Ectodermal cell (in vitro differentiated cells): ENCODE data around the gene TRIO.

Experiments
- H3K27ac ChIP-seq: 2 replicates; pipeline ENCODE4 v1.7.0; 2013; ENCODE audit warnings: mild to moderate bottlenecking, low read depth, low read length; ENCODE audit not compliant: insufficient read depth, poor library complexity, severe bottlenecking
- H3K27me3 ChIP-seq: 2 replicates; pipeline ENCODE4 v1.7.0; 2013; ENCODE audit warnings: mild to moderate bottlenecking, low read length; ENCODE audit not compliant: insufficient read depth, control insufficient read depth, poor library complexity, severe bottlenecking
- H3K36me3 ChIP-seq: one replicate; pipeline ENCODE4 v1.7.0; 2013; ENCODE audit warnings: low read length; ENCODE audit not compliant: control insufficient read depth, insufficient read depth
- H3K4me1 ChIP-seq: one replicate; pipeline ENCODE4 v1.7.0; 2013; ENCODE audit warnings: low read length; ENCODE audit not compliant: control insufficient read depth, insufficient read depth
- H3K4me3 ChIP-seq: 2 replicates; pipeline ENCODE4 v1.7.0; 2013; ENCODE audit warnings: low read depth, low read length, control low read depth; ENCODE audit not compliant: insufficient read depth
- H3K9me3 ChIP-seq: 2 replicates; pipeline ENCODE4 v1.7.0; 2013; ENCODE audit warnings: mild to moderate bottlenecking, low read length, moderate library complexity; ENCODE audit not compliant: control insufficient read depth
- WGBS, 2 experiments: methylation state at CpG; one replicate each; pipeline ENCODE4 v1.1.7; 2013; ENCODE audit warnings: missing lambda C conversion rate in 2 of 2; 5-methylcytosine and 5-hydroxymethylcytosine counted together

Gene TRIO

DNA sequence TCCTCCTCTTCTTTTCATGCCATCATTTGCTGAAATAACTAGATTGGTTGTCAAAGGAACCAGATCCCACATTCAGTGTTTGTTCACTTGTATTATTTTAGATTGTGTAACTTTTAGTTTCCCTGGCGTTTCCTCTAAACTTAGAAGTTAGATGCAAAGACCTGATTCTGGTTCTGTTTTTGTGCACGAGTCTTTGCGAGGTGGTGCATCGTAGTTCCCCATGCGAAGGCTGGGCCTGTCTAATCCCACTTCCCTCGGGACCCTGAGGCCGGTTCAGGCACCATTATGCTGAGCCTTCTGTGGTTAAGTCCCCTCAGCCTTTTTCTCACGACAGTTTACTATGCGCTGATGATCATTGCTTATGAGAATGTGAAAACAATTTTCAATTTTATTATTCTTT lies 219.3 kb downstream of the TRIO start:
- H3K36me3 ChIP-seq: peaks cover 29% of the 10 kb centered on the region
- H3K4me1 ChIP-seq: peaks cover 6% of the 10 kb centered on the region
- no peaks in the 10 kb centered on the region for H3K27me3 ChIP-seq
- 89 to 96% methylated on average over 7 to 9 of the region's 9 CpGs for WGBS, 2 experiments
- H3K4me3 ChIP-seq: no peak overlapping the region
- H3K27ac ChIP-seq: no peak overlapping the region
- H3K9me3 ChIP-seq: no peaks in the 10 kb centered on the region

DNA sequence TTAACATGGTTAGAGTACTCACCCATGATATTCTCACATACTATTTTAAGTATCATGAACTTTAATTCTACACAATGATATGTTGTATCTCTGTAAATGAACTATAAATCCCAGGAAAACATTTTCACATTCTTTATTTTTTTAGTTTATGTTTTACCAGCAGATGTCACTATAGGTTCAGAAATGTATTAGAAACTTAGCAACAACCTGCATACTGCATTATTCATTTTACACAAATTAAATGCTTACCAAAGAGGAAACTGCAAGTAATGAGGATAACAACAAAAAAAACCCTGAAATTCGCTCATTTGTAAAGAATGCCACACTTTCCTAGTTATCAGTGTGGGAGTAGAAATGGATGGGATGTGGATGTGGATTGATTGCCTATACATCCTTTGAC lies 221.0 kb downstream of the TRIO start:
- Histone ChIP-seq H3K4me1 (no peaks in the 10 kb centered on the region), H3K27ac (no peak overlapping the region)
- 93% methylated on average over 1 of the region's 1 CpG; no CpG with 5 or more reads in 1 of the 2 experiments for WGBS, 2 experiments

GRCh38 chr5:14364576-14365472 lies 221.7 kb downstream of the TRIO start:
- H3K27me3 ChIP-seq: no peaks in the 10 kb centered on the region
- H3K9me3 ChIP-seq: no peaks in the 10 kb centered on the region
- no peak overlapping the region for H3K27ac ChIP-seq
- H3K4me1 ChIP-seq: no peaks in the 10 kb centered on the region
- 78 to 79% methylated on average over 12 of the region's 12 CpGs for WGBS, 2 experiments
- H3K36me3 ChIP-seq: peaks cover 37% of the 10 kb centered on the region
- H3K4me3 ChIP-seq: no peak overlapping the region

More for the DNA sequence above, 221.0 kb downstream of the TRIO start:
- Histone ChIP-seq H3K4me3 (no peak overlapping the region), H3K9me3 (no peaks in the 10 kb centered on the region), H3K27me3 (no peaks in the 10 kb centered on the region), H3K36me3 (peaks cover 34% of the 10 kb centered on the region)

GRCh38 chr5:14365831-14366430 lies 222.8 kb downstream of the TRIO start:
- Histone ChIP-seq H3K9me3 (no peaks in the 10 kb centered on the region), H3K27ac (no peak overlapping the region), H3K27me3 (no peaks in the 10 kb centered on the region), H3K36me3 (peaks cover 33% of the 10 kb centered on the region), H3K4me3 (no peak overlapping the region), H3K4me1 (no peaks in the 10 kb centered on the region)
- 100% methylated on average over 1 to 2 of the region's 2 CpGs for WGBS, 2 experiments

DNA sequence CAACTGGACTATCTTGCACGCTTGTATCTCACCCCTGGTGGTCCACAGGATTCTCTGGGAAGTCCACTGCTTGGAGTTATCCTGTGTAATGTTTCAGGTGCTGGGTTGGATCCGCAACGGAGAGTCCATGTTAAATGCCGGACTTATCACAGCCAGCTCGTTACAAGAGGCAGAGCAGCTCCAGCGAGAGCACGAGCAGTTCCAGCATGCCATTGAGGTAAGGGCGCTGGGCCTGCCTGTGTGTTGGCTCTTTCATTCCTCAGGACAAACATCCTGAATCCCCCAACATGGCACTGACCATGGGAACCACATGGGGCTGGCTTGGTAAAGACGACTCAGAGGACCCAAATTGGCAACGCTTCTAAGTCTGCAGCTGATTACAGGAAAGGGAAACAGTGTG lies 223.6 kb downstream of the TRIO start:
- H3K4me3 ChIP-seq: no peak overlapping the region
- WGBS, 2 experiments: 96 to 97% methylated on average over 10 of the region's 10 CpGs
- H3K36me3 ChIP-seq: peaks cover 33% of the 10 kb centered on the region
- no peaks in the 10 kb centered on the region for H3K9me3 ChIP-seq
- no peaks in the 10 kb centered on the region for H3K27me3 ChIP-seq
- H3K27ac ChIP-seq: no peak overlapping the region
- H3K4me1 ChIP-seq: no peaks in the 10 kb centered on the region

DNA sequence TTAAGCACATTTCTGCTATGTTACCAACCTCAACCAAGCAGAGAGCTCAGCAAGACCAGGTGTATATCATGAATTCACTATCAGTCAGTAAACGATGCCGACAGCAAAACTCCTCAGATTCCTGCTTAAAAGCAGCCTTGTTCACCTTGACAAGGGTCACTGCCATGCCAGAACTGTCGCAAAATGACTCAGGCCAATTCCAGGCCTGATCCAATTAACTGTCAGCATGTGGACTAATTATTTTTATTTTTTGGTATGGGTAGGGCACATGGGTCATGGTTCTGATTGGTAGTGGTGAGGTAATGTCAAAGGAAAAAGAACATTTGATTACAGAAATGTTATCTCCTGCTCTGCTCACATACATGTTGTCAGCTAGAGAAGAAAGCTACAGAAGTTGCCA lies 224.2 kb downstream of the TRIO start:
- Histone ChIP-seq H3K4me3 (no peak overlapping the region), H3K9me3 (no peaks in the 10 kb centered on the region), H3K27me3 (no peaks in the 10 kb centered on the region), H3K36me3 (peaks cover 30% of the 10 kb centered on the region), H3K27ac (no peak overlapping the region), H3K4me1 (no peaks in the 10 kb centered on the region)
- WGBS, 2 experiments: 94% methylated on average over 3 of the region's 3 CpGs

DNA sequence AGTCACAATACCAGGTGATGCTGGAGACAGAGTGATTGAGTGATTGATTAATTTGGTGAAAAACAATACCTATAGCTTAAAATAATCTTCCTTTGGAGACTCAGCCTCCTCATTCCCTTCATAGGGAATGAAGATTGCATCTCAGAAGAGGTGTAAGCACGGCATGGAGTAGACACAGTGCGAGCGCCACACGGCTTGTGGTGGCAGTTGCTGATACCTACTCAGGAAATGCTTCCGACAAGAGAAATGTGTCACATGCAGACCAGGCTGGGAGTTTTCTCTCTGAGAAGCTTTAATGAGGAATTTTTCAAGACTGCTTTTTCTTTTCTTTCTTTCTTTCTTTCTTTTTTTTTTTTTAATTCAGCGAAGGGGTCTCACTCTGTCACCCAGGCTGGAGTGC lies 226.6 kb downstream of the TRIO start:
- Histone ChIP-seq H3K9me3 (no peaks in the 10 kb centered on the region), H3K4me1 (peaks cover 4% of the 10 kb centered on the region), H3K36me3 (peaks cover 29% of the 10 kb centered on the region), H3K27ac (no peak overlapping the region), H3K27me3 (no peaks in the 10 kb centered on the region), H3K4me3 (no peak overlapping the region)
- 90 to 96% methylated on average over 6 of the region's 6 CpGs for WGBS, 2 experiments

- peaks cover 26% of the 10 kb centered on the region for H3K36me3 ChIP-seq
- H3K27ac ChIP-seq: no peak overlapping the region
- H3K4me1 ChIP-seq: peaks cover 4% of the 10 kb centered on the region
- WGBS, 2 experiments: 95 to 97% methylated on average over 3 to 5 of the region's 5 CpGs
- H3K4me3 ChIP-seq: no peak overlapping the region
- H3K9me3 ChIP-seq: no peaks in the 10 kb centered on the region
- no peaks in the 10 kb centered on the region for H3K27me3 ChIP-seq
Measured at GRCh38 chr5:14370386-14370785, 227.2 kb downstream of the TRIO start.

GRCh38 chr5:14373685-14374084 lies 230.5 kb downstream of the TRIO start:
- no peak overlapping the region for H3K27ac ChIP-seq
- H3K9me3 ChIP-seq: no peaks in the 10 kb centered on the region
- no peak overlapping the region for H3K4me3 ChIP-seq
- 91 to 94% methylated on average over 6 of the region's 6 CpGs for WGBS, 2 experiments
- H3K36me3 ChIP-seq: peaks cover 27% of the 10 kb centered on the region
- no peaks in the 10 kb centered on the region for H3K27me3 ChIP-seq
- H3K4me1 ChIP-seq: peaks cover 4% of the 10 kb centered on the region

DNA sequence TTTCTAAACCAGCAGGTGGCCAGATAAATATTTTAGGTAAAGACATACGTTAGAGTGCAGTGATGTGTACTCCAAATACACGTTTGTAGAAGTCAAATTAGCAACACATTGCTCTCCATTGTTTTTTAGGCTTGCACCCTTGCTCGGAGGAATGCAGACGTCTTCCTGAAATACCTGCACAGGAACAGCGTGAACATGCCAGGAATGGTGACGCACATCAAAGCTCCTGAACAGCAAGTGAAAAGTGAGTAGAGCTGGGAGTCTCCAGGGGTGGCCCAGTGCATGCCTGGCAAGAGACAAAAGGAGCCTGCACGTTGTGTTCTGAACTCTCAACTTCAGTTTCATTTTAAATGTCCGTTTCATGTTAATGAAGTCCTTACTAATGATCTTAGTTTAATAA lies 231.0 kb downstream of the TRIO start:
- Histone ChIP-seq H3K4me3 (no peak overlapping the region), H3K27me3 (no peaks in the 10 kb centered on the region), H3K36me3 (peaks cover 27% of the 10 kb centered on the region), H3K9me3 (no peaks in the 10 kb centered on the region), H3K27ac (no peak overlapping the region), H3K4me1 (peaks cover 4% of the 10 kb centered on the region)
- WGBS, 2 experiments: 84 to 86% methylated on average over 7 of the region's 8 CpGs
